ENCODE measurements around the gene EPGN.

The EPGN gene

GRCh38 chr4:74365761-74366160 lies 57.5 kb downstream of the EPGN start:
- ChIA-PET CTCF (interaction anchor here (0.6 kb wide), 1 partner anchor 89 kb away, joined by 3 read pairs; no protein-coding TSS in a partner anchor), POLR2A (no interaction called here)
- no peaks in the 10 kb centered on the region for H3K36me3 ChIP-seq (ENCODE audit: control insufficient read depth in 2 of 2, insufficient read depth in 1 of 2, low read length in 2 of 2)
- no peaks in the 10 kb centered on the region for H3K4me1 ChIP-seq (ENCODE audit: control insufficient read depth, insufficient read depth, low read length)
- no peaks in the 10 kb centered on the region for H3K9me3 ChIP-seq (ENCODE audit: control insufficient read depth, insufficient read depth, low read depth, low read length)
- no peak overlapping the region for H3K27ac ChIP-seq (ENCODE audit: extremely low read depth, low read depth, low read length)
- H3K4me3 ChIP-seq (ENCODE audit: low read depth, low read length): no peak overlapping the region
- TF ChIP-seq, protein P1, sequence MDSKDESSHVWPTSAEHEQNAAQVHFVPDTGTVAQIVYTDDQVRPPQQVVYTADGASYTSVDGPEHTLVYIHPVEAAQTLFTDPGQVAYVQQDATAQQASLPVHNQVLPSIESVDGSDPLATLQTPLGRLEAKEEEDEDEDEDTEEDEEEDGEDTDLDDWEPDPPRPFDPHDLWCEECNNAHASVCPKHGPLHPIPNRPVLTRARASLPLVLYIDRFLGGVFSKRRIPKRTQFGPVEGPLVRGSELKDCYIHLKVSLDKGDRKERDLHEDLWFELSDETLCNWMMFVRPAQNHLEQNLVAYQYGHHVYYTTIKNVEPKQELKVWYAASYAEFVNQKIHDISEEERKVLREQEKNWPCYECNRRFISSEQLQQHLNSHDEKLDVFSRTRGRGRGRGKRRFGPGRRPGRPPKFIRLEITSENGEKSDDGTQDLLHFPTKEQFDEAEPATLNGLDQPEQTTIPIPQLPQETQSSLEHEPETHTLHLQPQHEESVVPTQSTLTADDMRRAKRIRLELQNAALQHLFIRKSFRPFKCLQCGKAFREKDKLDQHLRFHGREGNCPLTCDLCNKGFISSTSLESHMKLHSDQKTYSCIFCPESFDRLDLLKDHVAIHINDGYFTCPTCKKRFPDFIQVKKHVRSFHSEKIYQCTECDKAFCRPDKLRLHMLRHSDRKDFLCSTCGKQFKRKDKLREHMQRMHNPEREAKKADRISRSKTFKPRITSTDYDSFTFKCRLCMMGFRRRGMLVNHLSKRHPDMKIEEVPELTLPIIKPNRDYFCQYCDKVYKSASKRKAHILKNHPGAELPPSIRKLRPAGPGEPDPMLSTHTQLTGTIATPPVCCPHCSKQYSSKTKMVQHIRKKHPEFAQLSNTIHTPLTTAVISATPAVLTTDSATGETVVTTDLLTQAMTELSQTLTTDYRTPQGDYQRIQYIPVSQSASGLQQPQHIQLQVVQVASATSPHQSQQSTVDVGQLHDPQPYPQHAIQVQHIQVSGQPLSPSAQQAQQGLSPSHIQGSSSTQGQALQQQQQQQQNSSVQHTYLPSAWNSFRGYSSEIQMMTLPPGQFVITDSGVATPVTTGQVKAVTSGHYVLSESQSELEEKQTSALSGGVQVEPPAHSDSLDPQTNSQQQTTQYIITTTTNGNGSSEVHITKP (tag by site-specific recombination; IDR thresholded peaks at IDR 0.05): peak; percentile 81
- TF ChIP-seq ZNF600 (tag by site-specific recombination; IDR thresholded peaks at IDR 0.05): peak; percentile 76
- TF ChIP-seq ZNF660 (tag by site-specific recombination; IDR thresholded peaks at IDR 0.05): no peak
- no peak for TF ChIP-seq ZNF274 (IDR thresholded peaks at IDR 0.05; ENCODE audit: low read length)
- no peak for TF ChIP-seq ZNF274 (tag by site-specific recombination; IDR thresholded peaks at IDR 0.05; ENCODE audit: borderline replicate concordance)
- TF ChIP-seq, protein P2, sequence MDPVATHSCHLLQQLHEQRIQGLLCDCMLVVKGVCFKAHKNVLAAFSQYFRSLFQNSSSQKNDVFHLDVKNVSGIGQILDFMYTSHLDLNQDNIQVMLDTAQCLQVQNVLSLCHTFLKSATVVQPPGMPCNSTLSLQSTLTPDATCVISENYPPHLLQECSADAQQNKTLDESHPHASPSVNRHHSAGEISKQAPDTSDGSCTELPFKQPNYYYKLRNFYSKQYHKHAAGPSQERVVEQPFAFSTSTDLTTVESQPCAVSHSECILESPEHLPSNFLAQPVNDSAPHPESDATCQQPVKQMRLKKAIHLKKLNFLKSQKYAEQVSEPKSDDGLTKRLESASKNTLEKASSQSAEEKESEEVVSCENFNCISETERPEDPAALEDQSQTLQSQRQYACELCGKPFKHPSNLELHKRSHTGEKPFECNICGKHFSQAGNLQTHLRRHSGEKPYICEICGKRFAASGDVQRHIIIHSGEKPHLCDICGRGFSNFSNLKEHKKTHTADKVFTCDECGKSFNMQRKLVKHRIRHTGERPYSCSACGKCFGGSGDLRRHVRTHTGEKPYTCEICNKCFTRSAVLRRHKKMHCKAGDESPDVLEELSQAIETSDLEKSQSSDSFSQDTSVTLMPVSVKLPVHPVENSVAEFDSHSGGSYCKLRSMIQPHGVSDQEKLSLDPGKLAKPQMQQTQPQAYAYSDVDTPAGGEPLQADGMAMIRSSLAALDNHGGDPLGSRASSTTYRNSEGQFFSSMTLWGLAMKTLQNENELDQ (tag by site-specific recombination; IDR thresholded peaks at IDR 0.05; ENCODE audit: low read depth): no peak
- TF ChIP-seq ZNF19 (tag by site-specific recombination; IDR thresholded peaks at IDR 0.05; ENCODE audit: low read depth): no peak
- TF ChIP-seq ZNF585B (tag by site-specific recombination; IDR thresholded peaks at IDR 0.05): no peak
- no peak for TF ChIP-seq ZNF112 (tag by site-specific recombination; IDR thresholded peaks at IDR 0.05)
- TF ChIP-seq ZNF510 (tag by site-specific recombination; IDR thresholded peaks at IDR 0.05; ENCODE audit: insufficient replicate concordance): no peak
- no peak for TF ChIP-seq MEIS1 (CRISPR knock-in tag; IDR thresholded peaks at IDR 0.05; ENCODE audit: borderline replicate concordance)
- TF ChIP-seq KLF10 (tag by site-specific recombination; IDR thresholded peaks at IDR 0.05): no peak
- no peak for TF ChIP-seq ZNF2 (tag by site-specific recombination; IDR thresholded peaks at IDR 0.05)
- TF ChIP-seq SCRT2 (tag by site-specific recombination; IDR thresholded peaks at IDR 0.05): 0 out of 2 replicates have a peak, but pooled peaks have one; percentile 40
- TF ChIP-seq PRDM1 (tag by site-specific recombination; IDR thresholded peaks at IDR 0.05): peak; percentile 24; the same call in 1 of the 2 replicates

Data from HEK293 (cell line).